MCF 10A (cell line): ENCODE data around the gene MAPRE2. TPM values are rescaled to one million over a fixed set of nuclear protein-coding genes. Genes with fewer than 3 reads are reported as not detected.

Experiments used
- BruUV-seq: library from RNA; stranded (reverse); fragments of 400-500 nt; replicated peaks from 2 replicates; lab custom pipeline; 2021; lab: Mats Ljungman, UMichigan
- CTCF ChIA-PET: fragments of 300-600 bp; sonication (Branson Sonifier 250); formaldehyde crosslinking; extraction: SDS; loops from one replicate; lab custom pipeline; 2021; ENCODE audit warnings: antibody characterized with exemption, inconsistent platforms; lab: Yijun Ruan, JAX
- POLR2A ChIA-PET: fragments of 300-600, 350-650 bp; sonication (Branson Sonifier 250); formaldehyde crosslinking; extraction: SDS; loops from one replicate; lab custom pipeline; 2020; ENCODE audit warnings: antibody characterized with exemption, inconsistent platforms; lab: Yijun Ruan, JAX
- DNase-seq: peaks from one replicate; pipeline ENCODE4 v3.0.0-alpha.2; 2018; ENCODE audit not compliant: unreplicated experiment
- H3K27ac Mint-ChIP-seq: one replicate; pipeline ENCODE4 v1.8.0; 2022; ENCODE audit warnings: mild to moderate bottlenecking, low read depth, mixed read lengths; ENCODE audit not compliant: unreplicated experiment
- H3K27me3 Mint-ChIP-seq: one replicate; pipeline ENCODE4 v1.8.0; 2022; ENCODE audit warnings: mixed read lengths; ENCODE audit not compliant: insufficient read depth, unreplicated experiment
- H3K36me3 Mint-ChIP-seq: one replicate; pipeline ENCODE4 v1.8.0; 2022; ENCODE audit warnings: mild to moderate bottlenecking, moderate library complexity, mixed read lengths; ENCODE audit not compliant: insufficient read depth, unreplicated experiment
- H3K4me1 Mint-ChIP-seq: one replicate; pipeline ENCODE4 v1.8.0; 2022; ENCODE audit warnings: mixed read lengths; ENCODE audit not compliant: insufficient read depth, unreplicated experiment
- H3K4me3 Mint-ChIP-seq: one replicate; pipeline ENCODE4 v1.8.0; 2022; ENCODE audit warnings: mild to moderate bottlenecking, moderate library complexity, mixed read lengths; ENCODE audit not compliant: unreplicated experiment
- H3K9me3 Mint-ChIP-seq: one replicate; pipeline ENCODE4 v1.8.0; 2022; ENCODE audit warnings: mixed read lengths; ENCODE audit not compliant: unreplicated experiment
- CTCF ChIP-seq: fragments of 200-600 bp; IDR thresholded peaks from one replicate; pipeline ENCODE4 v1.8.0; 2022; ENCODE audit warnings: antibody characterized with exemption, mild to moderate bottlenecking; ENCODE audit not compliant: unreplicated experiment
- intact Hi-C: fragments of 100-400 bp; cut with micrococcal nuclease; formaldehyde crosslinking; loops from 2 replicates; pipeline ENCODE4 v1.14.1; 2022
- total RNA-seq: library from RNA; stranded (reverse); gene quantifications from 2 replicates; pipeline ENCODE4 v1.2.3, GENCODE V29; 2022

The MAPRE2 gene
- total RNA-seq, 1 experiment from 2014 or later = 7.7 TPM

- no peak for DNase-seq
Measured at GRCh38 chr18:35159782-35160181, 118.6 kb downstream of the MAPRE2 start.

GRCh38 chr18:35161485-35161884, 120.3 kb downstream of the MAPRE2 start:
- H3K9me3 Mint-ChIP-seq = no peaks in the 10 kb centered on the region
- peaks cover 11% of the 10 kb centered on the region for H3K27me3 Mint-ChIP-seq
- intact Hi-C loops = no loop called here
- TF ChIP-seq CTCF = no peak
- ChIA-PET CTCF (interaction anchor here (0.7 kb wide), 2 partner anchors 74 to 190 kb away, joined by 3 read pairs; no protein-coding TSS in a partner anchor), POLR2A (no interaction called here)
- DNase-seq = no peak
- H3K4me3 Mint-ChIP-seq = no peak overlapping the region
- no peaks in the 10 kb centered on the region for H3K36me3 Mint-ChIP-seq
- no TSS peak for BruUV-seq
- H3K4me1 Mint-ChIP-seq = peaks cover 5% of the 10 kb centered on the region
- no peak overlapping the region for H3K27ac Mint-ChIP-seq

More at GRCh38 chr18:35159782-35160181, 118.6 kb downstream of the MAPRE2 start:
- intact Hi-C loops = no loop called here
- no peak overlapping the region for H3K27ac Mint-ChIP-seq
- POLR2A ChIA-PET = no interaction called here
- no peaks in the 10 kb centered on the region for H3K36me3 Mint-ChIP-seq
- no TSS peak for BruUV-seq
- no peak for TF ChIP-seq CTCF
- H3K27me3 Mint-ChIP-seq = peaks cover 11% of the 10 kb centered on the region
- H3K4me3 Mint-ChIP-seq = no peak overlapping the region
- CTCF ChIA-PET = interaction anchor here (1.7 kb wide), 1 partner anchor 16 kb away, joined by 5 read pairs; no protein-coding TSS in a partner anchor
- peaks cover 5% of the 10 kb centered on the region for H3K4me1 Mint-ChIP-seq
- no peaks in the 10 kb centered on the region for H3K9me3 Mint-ChIP-seq

DNA sequence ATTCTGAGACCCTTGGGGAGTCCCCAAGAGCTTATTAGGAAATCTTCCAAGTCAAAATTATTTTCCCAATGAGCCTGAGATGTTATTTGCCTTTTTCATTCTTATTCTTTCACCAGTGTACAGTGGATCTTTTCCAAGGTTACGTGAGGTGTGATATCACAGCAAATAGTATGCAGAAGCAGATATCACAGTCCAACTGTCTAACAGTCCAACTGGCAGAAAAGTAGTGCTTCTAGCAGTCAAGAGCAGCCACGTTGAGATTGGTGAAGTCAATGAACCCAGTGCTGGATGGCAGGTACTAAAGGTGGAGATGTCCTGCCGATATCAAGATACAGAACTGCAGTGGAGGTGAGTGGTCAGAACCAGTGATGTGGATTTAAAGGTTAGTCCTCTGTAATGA, 120.7 kb downstream of the MAPRE2 start:
- ChIA-PET CTCF (interaction anchor here (0.7 kb wide), 2 partner anchors 156 to 191 kb away, joined by 3 read pairs; no protein-coding TSS in a partner anchor), POLR2A (no interaction called here)
- Mint-ChIP-seq H3K27ac (no peak overlapping the region), H3K36me3 (no peaks in the 10 kb centered on the region), H3K4me3 (no peak overlapping the region), H3K9me3 (no peaks in the 10 kb centered on the region), H3K4me1 (peaks cover 5% of the 10 kb centered on the region), H3K27me3 (peaks cover 11% of the 10 kb centered on the region)
- intact Hi-C loops = no loop called here
- DNase-seq = no peak
- no TSS peak for BruUV-seq
- TF ChIP-seq CTCF = no peak

GRCh38 chr18:35163014-35163539, 121.9 kb downstream of the MAPRE2 start:
- Mint-ChIP-seq H3K36me3 (no peaks in the 10 kb centered on the region), H3K4me3 (no peak overlapping the region), H3K9me3 (no peaks in the 10 kb centered on the region), H3K27ac (no peak overlapping the region), H3K27me3 (peaks cover 11% of the 10 kb centered on the region), H3K4me1 (peaks cover 5% of the 10 kb centered on the region)
- intact Hi-C loops = no loop called here
- no peak for DNase-seq
- CTCF ChIA-PET = no interaction called here
- no TSS peak for BruUV-seq
- TF ChIP-seq CTCF = no peak
- POLR2A ChIA-PET = no interaction called here
